CD4-positive, CD25-positive, alpha-beta regulatory T cell (primary cell): Measurements from ENCODE around the gene SORL1. TPM values are rescaled to one million over a fixed set of nuclear protein-coding genes. Genes with fewer than 3 reads are reported as not detected.
A peak's percentile ranks its signal among the peaks of the same experiment; 100 is the strongest.
"Not testable (repeated sequence)": the region's sequence is repeated elsewhere in the genome, so short reads cannot be mapped to it uniquely, and the experiment has no call there.

ENCODE experiments used
- ATAC-seq, 2 donors: fragments of 150-1000 bp; cut with Tn5 transposase; one replicate each; pipeline ENCODE4 v1.10.0; 2021; ENCODE audit warnings: low read depth in 2 of 2, moderate number of reproducible peaks in 2 of 2, moderate library complexity in 1 of 2
- DNase-seq, 3 donors: peaks; one replicate each; pipeline versions ENCODE4 v3.0.0 to v3.0.0-alpha.2; 2012 to 2022; ENCODE audit warnings: mixed read lengths in 1 of 3
- H3K27ac ChIP-seq: one replicate; pipeline ENCODE4 v1.7.0; 2013; ENCODE audit warnings: mild to moderate bottlenecking, low read length; ENCODE audit not compliant: insufficient read depth, poor library complexity, severe bottlenecking
- H3K27me3 ChIP-seq: one replicate; pipeline ENCODE4 v1.7.0; 2013; ENCODE audit warnings: low read length; ENCODE audit not compliant: control insufficient read depth, insufficient read depth
- H3K36me3 ChIP-seq: one replicate; pipeline ENCODE4 v1.7.0; 2013; ENCODE audit warnings: mild to moderate bottlenecking, low read length, moderate library complexity; ENCODE audit not compliant: control insufficient read depth, insufficient read depth
- H3K4me1 ChIP-seq: 2 replicates; pipeline ENCODE4 v1.7.0; 2013; ENCODE audit warnings: mild to moderate bottlenecking, low read length; ENCODE audit not compliant: insufficient read depth, control insufficient read depth, poor library complexity, severe bottlenecking
- H3K4me3 ChIP-seq: one replicate; pipeline ENCODE4 v1.7.0; 2013; ENCODE audit warnings: low read depth, mild to moderate bottlenecking, low read length, moderate library complexity
- H3K9me3 ChIP-seq, 2 experiments: 1 replicate in 1 of 2; 2 replicates in 1 of 2; pipeline ENCODE4 v1.7.0; 2013; ENCODE audit warnings: low read length in 2 of 2, mild to moderate bottlenecking in 1 of 2, moderate library complexity in 1 of 2; ENCODE audit not compliant: control insufficient read depth in 2 of 2
- H3K27ac Mint-ChIP-seq, 3 donors: one replicate each; pipeline ENCODE4 v1.8.0; 2020 to 2022; ENCODE audit warnings: mild to moderate bottlenecking in 3 of 3, mixed read lengths in 3 of 3, moderate library complexity in 2 of 3
- H3K27me3 Mint-ChIP-seq: one replicate; pipeline ENCODE4 v1.8.0; 2022; ENCODE audit warnings: mild to moderate bottlenecking, mixed read lengths
- H3K36me3 Mint-ChIP-seq: one replicate; pipeline ENCODE4 v1.8.0; 2020; ENCODE audit warnings: mixed read lengths
- H3K4me1 Mint-ChIP-seq, 4 donors: one replicate each; pipeline ENCODE4 v1.8.0; 2020 to 2022; ENCODE audit warnings: mixed read lengths in 4 of 4, mild to moderate bottlenecking in 1 of 4
- H3K4me3 Mint-ChIP-seq, 4 donors: one replicate each; pipeline ENCODE4 v1.8.0; 2020 to 2022; ENCODE audit warnings: mild to moderate bottlenecking in 4 of 4, mixed read lengths in 4 of 4, moderate library complexity in 3 of 4
- H3K9me3 Mint-ChIP-seq, 7 donors: one replicate each; pipeline ENCODE4 v1.8.0; 2020 to 2022; ENCODE audit warnings: mixed read lengths in 7 of 7, mild to moderate bottlenecking in 3 of 7, moderate library complexity in 2 of 7
- polyA plus RNA-seq, 4 donors: library from polyadenylated mRNA; unstranded; fragments of 300-500 nt; fragmentation: Illumina TruSeq; gene quantifications; one replicate each; pipeline ENCODE4 v1.2.3, GENCODE V29; 2021
- total RNA-seq: library from RNA; stranded (reverse); gene quantifications from one replicate; pipeline ENCODE4 v1.2.3, GENCODE V29; 2022

The SORL1 gene
- total and polyA plus RNA-seq, 5 donors from 2014 or later: 143 to 441 (median 168) TPM

- ATAC-seq: no peak
Observed at GRCh38 chr11:121503051-121503450, 50.9 kb downstream of the SORL1 start.

GRCh38 chr11:121506237-121506636 lies 54.1 kb downstream of the SORL1 start:
- not testable (repeated sequence) for H3K4me1 ChIP-seq, H3K27me3 ChIP-seq, H3K27ac ChIP-seq, H3K4me3 ChIP-seq, DNase-seq, H3K4me3 Mint-ChIP-seq, ATAC-seq, H3K27me3 Mint-ChIP-seq
- Mint-ChIP-seq H3K4me1 (peaks cover 12 to 60% (median 29%) of the 10 kb centered on the region in 4 donors), H3K27ac (peak overlapping the region in 2 of 3 donors; percentile 22 to 95), H3K36me3 (peaks cover 82% of the 10 kb centered on the region), H3K9me3 (peaks cover 0 to 16% (median 4%) of the 10 kb centered on the region in 7 donors)
- Histone ChIP-seq H3K36me3 (peaks cover 82% of the 10 kb centered on the region), H3K9me3 (peaks cover 9 to 11% of the 10 kb centered on the region in 2 experiments)

More at GRCh38 chr11:121503051-121503450, 50.9 kb downstream of the SORL1 start:
- Mint-ChIP-seq H3K4me1 (peaks cover 9 to 53% (median 25%) of the 10 kb centered on the region in 4 donors), H3K9me3 (peaks cover 0 to 16% (median 4%) of the 10 kb centered on the region in 7 donors), H3K27me3 (no peaks in the 10 kb centered on the region), H3K36me3 (peaks cover 85% of the 10 kb centered on the region), H3K4me3 (no peak overlapping the region), H3K27ac (peak overlapping the region in 1 of 3 donors; percentile 56)
- H3K27me3 ChIP-seq: no peaks in the 10 kb centered on the region
- no peak overlapping the region for H3K4me3 ChIP-seq
- peaks cover 9 to 11% of the 10 kb centered on the region in 2 experiments for H3K9me3 ChIP-seq
- no peak overlapping the region for H3K27ac ChIP-seq
- H3K36me3 ChIP-seq: peaks cover 84% of the 10 kb centered on the region
- DNase-seq: no peak
- H3K4me1 ChIP-seq: peaks cover 5% of the 10 kb centered on the region

- peaks cover 78% of the 10 kb centered on the region for H3K36me3 Mint-ChIP-seq
- H3K9me3 ChIP-seq: peaks cover 9 to 11% of the 10 kb centered on the region in 2 experiments
- no peaks in the 10 kb centered on the region for H3K27me3 ChIP-seq
- DNase-seq (no peak), ATAC-seq (no peak)
- H3K4me1 Mint-ChIP-seq: peaks cover 18 to 68% (median 37%) of the 10 kb centered on the region in 4 donors
- H3K9me3 Mint-ChIP-seq: peaks cover 0 to 16% (median 3%) of the 10 kb centered on the region in 7 donors
- H3K4me1 ChIP-seq: peaks cover 9% of the 10 kb centered on the region
- no peaks in the 10 kb centered on the region for H3K27me3 Mint-ChIP-seq
- peaks cover 84% of the 10 kb centered on the region for H3K36me3 ChIP-seq
- no peak overlapping the region for H3K4me3 Mint-ChIP-seq
- no peak overlapping the region for H3K4me3 ChIP-seq
- H3K27ac Mint-ChIP-seq: no peak overlapping the region
- no peak overlapping the region for H3K27ac ChIP-seq
Observed at GRCh38 chr11:121508449-121508848, 56.3 kb downstream of the SORL1 start.

- H3K9me3 Mint-ChIP-seq: peaks cover 0 to 10% (median 3%) of the 10 kb centered on the region in 7 donors
- H3K4me1 Mint-ChIP-seq: peaks cover 29 to 77% (median 39%) of the 10 kb centered on the region in 4 donors
- H3K36me3 Mint-ChIP-seq: peaks cover 79% of the 10 kb centered on the region
- Histone ChIP-seq H3K4me3 (no peak overlapping the region), H3K27ac (no peak overlapping the region), H3K27me3 (no peaks in the 10 kb centered on the region), H3K36me3 (peaks cover 90% of the 10 kb centered on the region), H3K9me3 (peaks cover 8% of the 10 kb centered on the region in 2 experiments), H3K4me1 (peaks cover 9% of the 10 kb centered on the region)
- H3K27me3 Mint-ChIP-seq: no peaks in the 10 kb centered on the region
- H3K27ac Mint-ChIP-seq: peak overlapping the region in 2 of 3 donors; percentile 11 to 94
- no peak overlapping the region for H3K4me3 Mint-ChIP-seq
- ATAC-seq (no peak), DNase-seq (no peak)
Observed at GRCh38 chr11:121510438-121510837, 58.3 kb downstream of the SORL1 start.

- no peak for ATAC-seq
- H3K27ac ChIP-seq: no peak overlapping the region
- no peaks in the 10 kb centered on the region for H3K9me3 ChIP-seq
- H3K4me1 Mint-ChIP-seq: peaks cover 22 to 72% (median 37%) of the 10 kb centered on the region in 4 donors
- DNase-seq: no peak
- H3K27me3 ChIP-seq: no peaks in the 10 kb centered on the region
- H3K9me3 Mint-ChIP-seq: peaks cover 0 to 2% (median 0%) of the 10 kb centered on the region in 7 donors
- peaks cover 7% of the 10 kb centered on the region for H3K4me1 ChIP-seq
- no peak overlapping the region for H3K4me3 ChIP-seq
- no peak overlapping the region for H3K4me3 Mint-ChIP-seq
- peaks cover 95% of the 10 kb centered on the region for H3K36me3 ChIP-seq
- peak overlapping the region; percentile 77 to 92 (median 87) for H3K27ac Mint-ChIP-seq
- no peaks in the 10 kb centered on the region for H3K27me3 Mint-ChIP-seq
- H3K36me3 Mint-ChIP-seq: peaks cover 72% of the 10 kb centered on the region
Observed at GRCh38 chr11:121512468-121513465, 60.7 kb downstream of the SORL1 start.

GRCh38 chr11:121513807-121514206 lies 61.7 kb downstream of the SORL1 start:
- Histone ChIP-seq H3K27me3 (no peaks in the 10 kb centered on the region), H3K4me3 (no peak overlapping the region), H3K36me3 (peaks cover 92% of the 10 kb centered on the region), H3K4me1 (no peaks in the 10 kb centered on the region), H3K9me3 (no peaks in the 10 kb centered on the region), H3K27ac (no peak overlapping the region)
- DNase-seq (no peak), ATAC-seq (no peak)
- H3K4me3 Mint-ChIP-seq: no peak overlapping the region
- peaks cover 22 to 69% (median 39%) of the 10 kb centered on the region in 4 donors for H3K4me1 Mint-ChIP-seq
- no peaks in the 10 kb centered on the region for H3K27me3 Mint-ChIP-seq
- peaks cover 0 to 2% (median 0%) of the 10 kb centered on the region in 7 donors for H3K9me3 Mint-ChIP-seq
- peaks cover 74% of the 10 kb centered on the region for H3K36me3 Mint-ChIP-seq
- peak overlapping the region in 2 of 3 donors; percentile 93 to 96 for H3K27ac Mint-ChIP-seq

- Mint-ChIP-seq H3K4me1 (peaks cover 22 to 71% (median 36%) of the 10 kb centered on the region in 4 donors), H3K27ac (peak overlapping the region; percentile 74 to 96 (median 93)), H3K27me3 (no peaks in the 10 kb centered on the region), H3K36me3 (peaks cover 71% of the 10 kb centered on the region), H3K9me3 (peaks cover 0 to 2% (median 0%) of the 10 kb centered on the region in 7 donors), H3K4me3 (peak overlapping the region; percentile 4 to 67 (median 18))
- ATAC-seq (peak; percentile 79 to 82), DNase-seq (peak in 2 of 3 donors; percentile 39 to 59)
- Histone ChIP-seq H3K4me1 (no peaks in the 10 kb centered on the region), H3K27ac (no peak overlapping the region), H3K4me3 (no peak overlapping the region), H3K27me3 (no peaks in the 10 kb centered on the region), H3K9me3 (no peaks in the 10 kb centered on the region), H3K36me3 (peaks cover 93% of the 10 kb centered on the region)
Observed at GRCh38 chr11:121514432-121515334, 62.6 kb downstream of the SORL1 start.
